ENCODE measurements around the gene EEF1G. TPM values are rescaled to one million over a fixed set of nuclear protein-coding genes. Genes with fewer than 3 reads are reported as not detected.
"Not testable (repeated sequence)": the region's sequence is repeated elsewhere in the genome, so short reads cannot be mapped to it uniquely, and the experiment has no call there.

Gene EEF1G
- total RNA-seq, 1 experiment from 2014 or later = 1,119 TPM

DNA sequence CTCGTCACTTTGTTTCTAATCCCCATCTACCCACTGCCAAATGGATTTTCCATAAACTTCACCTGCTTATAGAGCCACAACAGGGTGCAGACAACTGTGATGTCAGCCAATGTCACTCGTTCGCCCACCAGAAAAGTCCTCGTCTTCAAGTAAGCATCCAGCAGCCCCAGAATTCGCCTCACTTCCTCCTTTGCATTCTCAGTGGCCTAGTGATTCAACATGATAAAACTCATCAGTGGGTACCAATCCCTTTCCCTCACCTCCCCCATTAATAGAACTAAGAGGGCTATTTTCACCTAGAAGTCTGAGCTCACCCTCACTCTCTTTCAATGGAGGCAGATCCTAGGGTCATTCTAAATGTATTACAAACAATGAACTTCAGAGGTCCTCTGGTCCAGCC lies 2.8 kb downstream of the EEF1G start:
- DNase-seq (ENCODE audit: low read depth, low spot score); H3K4me3 ChIP-seq (ENCODE audit: low read depth in 2 of 2, low read length in 2 of 2); in situ Hi-C loops (cut with HindIII; ENCODE audit: low pct_unique_long_range_greater_than_20kb, low sequenced_read_pairs); CTCF ChIA-PET; H3K9me3 ChIP-seq (ENCODE audit: control insufficient read depth, insufficient read depth, low read depth, low read length); intact Hi-C loops (cut with micrococcal nuclease; ENCODE audit: unreplicated experiment); BruUV-seq (replicated peaks); H3K27me3 ChIP-seq (ENCODE audit: control insufficient read depth, insufficient read depth, low read length); ATAC-seq: not testable (repeated sequence)
- Histone ChIP-seq H3K36me3 (ENCODE audit: control insufficient read depth, insufficient read depth, low read length) (peaks cover 42% of the 10 kb centered on the region), H3K27ac (ENCODE audit: low read length) (peak overlapping the region; percentile 99; the same call in 1 of the 2 replicates), H3K4me1 (ENCODE audit: control insufficient read depth, insufficient read depth, low read length) (peaks cover 42% of the 10 kb centered on the region)
- POLR2A ChIA-PET = interaction anchor here (0.6 to 1.1 kb wide), 2 partner anchors 12 to 18 kb away, joined by 4 read pairs; no protein-coding TSS in a partner anchor

DNA sequence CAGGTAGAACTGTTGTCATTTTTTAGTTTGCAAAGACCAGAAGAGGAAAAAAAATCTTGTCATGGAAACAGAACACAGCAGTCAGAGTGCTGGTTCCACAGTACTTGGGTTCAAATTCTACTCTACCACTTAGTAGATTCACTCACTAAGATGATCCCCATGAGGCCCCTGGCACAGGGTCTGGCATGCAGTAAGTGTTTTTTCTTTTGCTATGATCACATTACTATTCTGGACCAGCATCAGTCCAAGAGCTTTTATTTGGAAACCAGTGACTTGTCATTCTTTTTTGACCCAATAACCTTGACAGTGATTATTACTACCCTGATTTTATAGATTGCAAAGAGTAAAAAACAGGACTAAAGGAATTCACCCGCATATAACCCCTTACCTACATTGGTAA lies 4.1 kb downstream of the EEF1G start:
- DNase-seq (ENCODE audit: low read depth, low spot score) (no peak), ATAC-seq (no peak)
- peaks cover 37% of the 10 kb centered on the region for H3K4me1 ChIP-seq (ENCODE audit: control insufficient read depth, insufficient read depth, low read length)
- H3K4me3 ChIP-seq (ENCODE audit: low read depth in 2 of 2, low read length in 2 of 2) = no peak overlapping the region
- no peaks in the 10 kb centered on the region for H3K9me3 ChIP-seq (ENCODE audit: control insufficient read depth, insufficient read depth, low read depth, low read length)
- TF ChIP-seq, protein P1, sequence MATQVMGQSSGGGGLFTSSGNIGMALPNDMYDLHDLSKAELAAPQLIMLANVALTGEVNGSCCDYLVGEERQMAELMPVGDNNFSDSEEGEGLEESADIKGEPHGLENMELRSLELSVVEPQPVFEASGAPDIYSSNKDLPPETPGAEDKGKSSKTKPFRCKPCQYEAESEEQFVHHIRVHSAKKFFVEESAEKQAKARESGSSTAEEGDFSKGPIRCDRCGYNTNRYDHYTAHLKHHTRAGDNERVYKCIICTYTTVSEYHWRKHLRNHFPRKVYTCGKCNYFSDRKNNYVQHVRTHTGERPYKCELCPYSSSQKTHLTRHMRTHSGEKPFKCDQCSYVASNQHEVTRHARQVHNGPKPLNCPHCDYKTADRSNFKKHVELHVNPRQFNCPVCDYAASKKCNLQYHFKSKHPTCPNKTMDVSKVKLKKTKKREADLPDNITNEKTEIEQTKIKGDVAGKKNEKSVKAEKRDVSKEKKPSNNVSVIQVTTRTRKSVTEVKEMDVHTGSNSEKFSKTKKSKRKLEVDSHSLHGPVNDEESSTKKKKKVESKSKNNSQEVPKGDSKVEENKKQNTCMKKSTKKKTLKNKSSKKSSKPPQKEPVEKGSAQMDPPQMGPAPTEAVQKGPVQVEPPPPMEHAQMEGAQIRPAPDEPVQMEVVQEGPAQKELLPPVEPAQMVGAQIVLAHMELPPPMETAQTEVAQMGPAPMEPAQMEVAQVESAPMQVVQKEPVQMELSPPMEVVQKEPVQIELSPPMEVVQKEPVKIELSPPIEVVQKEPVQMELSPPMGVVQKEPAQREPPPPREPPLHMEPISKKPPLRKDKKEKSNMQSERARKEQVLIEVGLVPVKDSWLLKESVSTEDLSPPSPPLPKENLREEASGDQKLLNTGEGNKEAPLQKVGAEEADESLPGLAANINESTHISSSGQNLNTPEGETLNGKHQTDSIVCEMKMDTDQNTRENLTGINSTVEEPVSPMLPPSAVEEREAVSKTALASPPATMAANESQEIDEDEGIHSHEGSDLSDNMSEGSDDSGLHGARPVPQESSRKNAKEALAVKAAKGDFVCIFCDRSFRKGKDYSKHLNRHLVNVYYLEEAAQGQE (IDR thresholded peaks at IDR 0.05; ENCODE audit: insufficient read depth in 1 of 2, low read depth in 2 of 2, low read length in 1 of 2) = no peak
- TF ChIP-seq, protein P2, sequence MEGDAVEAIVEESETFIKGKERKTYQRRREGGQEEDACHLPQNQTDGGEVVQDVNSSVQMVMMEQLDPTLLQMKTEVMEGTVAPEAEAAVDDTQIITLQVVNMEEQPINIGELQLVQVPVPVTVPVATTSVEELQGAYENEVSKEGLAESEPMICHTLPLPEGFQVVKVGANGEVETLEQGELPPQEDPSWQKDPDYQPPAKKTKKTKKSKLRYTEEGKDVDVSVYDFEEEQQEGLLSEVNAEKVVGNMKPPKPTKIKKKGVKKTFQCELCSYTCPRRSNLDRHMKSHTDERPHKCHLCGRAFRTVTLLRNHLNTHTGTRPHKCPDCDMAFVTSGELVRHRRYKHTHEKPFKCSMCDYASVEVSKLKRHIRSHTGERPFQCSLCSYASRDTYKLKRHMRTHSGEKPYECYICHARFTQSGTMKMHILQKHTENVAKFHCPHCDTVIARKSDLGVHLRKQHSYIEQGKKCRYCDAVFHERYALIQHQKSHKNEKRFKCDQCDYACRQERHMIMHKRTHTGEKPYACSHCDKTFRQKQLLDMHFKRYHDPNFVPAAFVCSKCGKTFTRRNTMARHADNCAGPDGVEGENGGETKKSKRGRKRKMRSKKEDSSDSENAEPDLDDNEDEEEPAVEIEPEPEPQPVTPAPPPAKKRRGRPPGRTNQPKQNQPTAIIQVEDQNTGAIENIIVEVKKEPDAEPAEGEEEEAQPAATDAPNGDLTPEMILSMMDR (IDR thresholded peaks at IDR 0.05) = no peak
- H3K27me3 ChIP-seq (ENCODE audit: control insufficient read depth, insufficient read depth, low read length) = no peaks in the 10 kb centered on the region
- intact Hi-C loops (cut with micrococcal nuclease; ENCODE audit: unreplicated experiment) (no loop called here), in situ Hi-C loops (cut with HindIII; ENCODE audit: low pct_unique_long_range_greater_than_20kb, low sequenced_read_pairs) (no loop called here)
- POLR2A ChIA-PET = interaction anchor here (1.1 kb wide), 1 partner anchor 11 kb away, joined by 4 read pairs; no protein-coding TSS in a partner anchor
- peaks cover 43% of the 10 kb centered on the region for H3K36me3 ChIP-seq (ENCODE audit: control insufficient read depth, insufficient read depth, low read length)
- BruUV-seq (replicated peaks) = no TSS peak
- H3K27ac ChIP-seq (ENCODE audit: low read length) = no peak overlapping the region; the same call in 1 of the 2 replicates
- CTCF ChIA-PET = no interaction called here

DNA sequence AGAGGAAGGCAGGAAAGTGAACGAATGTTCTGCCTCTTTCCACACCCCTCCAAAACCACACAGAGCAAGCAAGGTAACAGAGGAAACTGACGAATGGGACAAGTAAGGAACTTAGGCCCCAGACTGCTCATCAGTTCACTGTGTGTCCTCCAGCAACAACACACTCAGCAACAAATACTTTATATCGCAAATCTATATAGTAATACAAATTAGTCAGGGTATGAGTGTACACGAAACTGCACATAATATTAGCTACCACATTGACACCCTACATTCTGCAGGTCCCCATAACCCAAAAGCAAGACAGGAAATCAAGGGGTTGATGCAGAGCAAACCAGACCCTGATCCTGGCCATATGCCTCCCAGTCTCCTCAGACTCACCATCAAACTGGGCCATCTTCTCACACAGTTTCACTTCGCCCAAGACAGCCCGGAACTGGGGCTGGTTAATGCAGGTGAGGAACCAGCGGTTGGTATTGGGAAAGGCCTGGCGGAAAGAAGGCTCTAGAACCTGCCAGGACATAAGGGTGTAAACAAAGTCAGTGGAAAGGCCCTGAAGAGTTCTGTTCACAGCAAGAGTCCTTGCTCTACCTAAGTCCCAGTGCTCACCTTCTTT lies 6.6 kb downstream of the EEF1G start:
- no TSS peak for BruUV-seq (replicated peaks)
- POLR2A ChIA-PET = interaction anchor here (0.7 kb wide), 1 partner anchor 24 kb away, joined by 9 read pairs; no protein-coding TSS in a partner anchor
- DNase-seq (ENCODE audit: low read depth, low spot score) = no peak
- no peaks in the 10 kb centered on the region for H3K9me3 ChIP-seq (ENCODE audit: control insufficient read depth, insufficient read depth, low read depth, low read length)
- no peaks in the 10 kb centered on the region for H3K27me3 ChIP-seq (ENCODE audit: control insufficient read depth, insufficient read depth, low read length)
- no peak for ATAC-seq
- CTCF ChIA-PET = no interaction called here
- peaks cover 34% of the 10 kb centered on the region for H3K36me3 ChIP-seq (ENCODE audit: control insufficient read depth, insufficient read depth, low read length)
- in situ Hi-C loops (cut with HindIII; ENCODE audit: low pct_unique_long_range_greater_than_20kb, low sequenced_read_pairs) (no loop called here), intact Hi-C loops (cut with micrococcal nuclease; ENCODE audit: unreplicated experiment) (no loop called here)
- H3K4me3 ChIP-seq (ENCODE audit: low read depth in 2 of 2, low read length in 2 of 2) = no peak overlapping the region
- H3K4me1 ChIP-seq (ENCODE audit: control insufficient read depth, insufficient read depth, low read length) = peaks cover 52% of the 10 kb centered on the region
- TF ChIP-seq TCF7L2 (IDR thresholded peaks at IDR 0.05; ENCODE audit: low read depth, low read length) (no peak), SIN3A (IDR thresholded peaks at IDR 0.05; ENCODE audit: borderline replicate concordance, insufficient read depth, low read depth, low read length) (no peak), POLR2AphosphoS5 (IDR thresholded peaks at IDR 0.05; ENCODE audit: low read depth, low read length) (no peak)
- TF ChIP-seq, protein P2 (IDR thresholded peaks at IDR 0.05) = no peak
- TF ChIP-seq, protein P1 (IDR thresholded peaks at IDR 0.05; ENCODE audit: insufficient read depth in 1 of 2, low read depth in 2 of 2, low read length in 1 of 2) = no peak
- peak overlapping the region; percentile 36; the same call in 1 of the 2 replicates for H3K27ac ChIP-seq (ENCODE audit: low read length)
